Activated CD4-positive, alpha-beta T cell treated with anti-CD3 and anti-CD28 coated beads, Interleukin-2, Interleukin-4, amounts not matched to agents 100 ng/mL and 50 ng/mL, durations not matched to agents 16 hours and 8 hours (primary cell): ENCODE results near the gene BAK1.
"Not testable (repeated sequence)": the region's sequence is repeated elsewhere in the genome, so short reads cannot be mapped to it uniquely, and the experiment has no call there.

ENCODE experiments used
- DNase-seq: peaks from one replicate; pipeline ENCODE4 v3.0.0-alpha.2; 2020; ENCODE audit warnings: low spot score

BAK1 gene

DNA sequence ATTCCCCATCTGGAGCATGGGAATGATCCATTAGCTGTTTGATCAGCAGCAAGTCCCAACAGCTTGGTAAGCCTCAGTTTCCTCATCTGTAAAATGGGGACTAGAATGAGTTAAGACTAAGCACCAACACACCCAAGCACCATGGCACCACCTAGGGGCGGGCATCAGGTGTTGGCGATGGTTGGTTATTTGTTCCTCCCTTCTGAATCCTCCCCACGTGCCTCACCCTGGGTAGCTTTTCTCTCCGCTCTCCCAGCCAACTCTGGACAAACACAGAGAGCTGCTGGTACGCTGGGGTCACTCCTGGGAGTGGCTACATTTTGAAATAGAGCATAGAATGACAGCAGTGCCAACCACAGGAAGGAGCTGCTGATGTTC, 27.7 kb upstream of the BAK1 start:
- DNase-seq: peak; percentile 53

DNA sequence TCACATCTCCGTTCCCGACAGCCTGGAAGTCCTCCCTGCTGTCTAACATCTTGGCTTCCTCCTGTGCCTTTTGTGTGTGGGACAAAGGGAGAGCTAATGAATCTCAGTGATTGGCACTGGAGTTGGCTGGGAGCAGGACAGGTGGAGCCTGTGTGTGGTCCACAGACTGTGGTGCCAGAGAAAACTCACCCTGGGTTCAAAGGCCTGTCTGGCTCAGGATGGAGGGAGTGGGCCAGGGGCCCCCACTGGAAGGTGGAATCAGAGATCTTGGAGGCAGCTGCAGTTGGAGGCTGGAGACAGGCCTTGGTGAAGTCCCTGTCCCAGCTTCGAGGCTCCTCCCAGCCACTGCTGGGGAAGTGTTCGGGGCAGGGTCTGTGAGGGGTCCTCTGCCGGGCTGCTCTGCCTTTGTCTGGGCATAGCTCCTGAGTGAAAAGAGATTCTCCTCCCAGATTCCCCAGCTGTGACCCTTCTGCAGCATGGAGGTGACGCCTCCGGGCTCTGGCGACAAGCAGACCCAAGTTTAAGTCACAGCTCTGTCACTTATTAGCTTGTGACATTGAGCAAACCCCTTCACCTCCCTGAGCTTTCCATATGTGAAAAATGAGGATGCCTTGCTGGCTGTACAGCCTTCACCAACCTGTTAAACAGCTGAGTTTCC, 27.2 kb upstream of the BAK1 start:
- no peak for DNase-seq

DNA sequence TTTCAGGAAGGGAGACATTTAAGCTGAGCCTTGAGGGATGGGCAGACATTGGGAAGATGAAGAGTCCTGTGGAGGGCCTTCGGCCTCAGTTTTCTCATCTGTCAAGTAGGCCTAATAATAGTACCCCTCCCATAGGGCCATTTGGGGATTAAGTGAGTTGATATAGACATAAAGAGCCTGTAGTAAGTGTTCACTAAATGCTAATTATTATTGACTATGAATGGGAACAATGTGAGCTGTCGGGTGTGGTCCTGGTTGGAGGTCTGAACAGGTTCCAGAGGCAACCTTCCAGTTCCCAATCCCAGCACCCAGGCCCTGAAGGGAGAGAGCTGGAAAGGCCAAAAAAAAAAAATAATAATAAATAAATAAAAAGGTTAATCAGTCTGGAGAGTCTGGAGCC, 26.6 kb upstream of the BAK1 start:
- DNase-seq: no peak

DNA sequence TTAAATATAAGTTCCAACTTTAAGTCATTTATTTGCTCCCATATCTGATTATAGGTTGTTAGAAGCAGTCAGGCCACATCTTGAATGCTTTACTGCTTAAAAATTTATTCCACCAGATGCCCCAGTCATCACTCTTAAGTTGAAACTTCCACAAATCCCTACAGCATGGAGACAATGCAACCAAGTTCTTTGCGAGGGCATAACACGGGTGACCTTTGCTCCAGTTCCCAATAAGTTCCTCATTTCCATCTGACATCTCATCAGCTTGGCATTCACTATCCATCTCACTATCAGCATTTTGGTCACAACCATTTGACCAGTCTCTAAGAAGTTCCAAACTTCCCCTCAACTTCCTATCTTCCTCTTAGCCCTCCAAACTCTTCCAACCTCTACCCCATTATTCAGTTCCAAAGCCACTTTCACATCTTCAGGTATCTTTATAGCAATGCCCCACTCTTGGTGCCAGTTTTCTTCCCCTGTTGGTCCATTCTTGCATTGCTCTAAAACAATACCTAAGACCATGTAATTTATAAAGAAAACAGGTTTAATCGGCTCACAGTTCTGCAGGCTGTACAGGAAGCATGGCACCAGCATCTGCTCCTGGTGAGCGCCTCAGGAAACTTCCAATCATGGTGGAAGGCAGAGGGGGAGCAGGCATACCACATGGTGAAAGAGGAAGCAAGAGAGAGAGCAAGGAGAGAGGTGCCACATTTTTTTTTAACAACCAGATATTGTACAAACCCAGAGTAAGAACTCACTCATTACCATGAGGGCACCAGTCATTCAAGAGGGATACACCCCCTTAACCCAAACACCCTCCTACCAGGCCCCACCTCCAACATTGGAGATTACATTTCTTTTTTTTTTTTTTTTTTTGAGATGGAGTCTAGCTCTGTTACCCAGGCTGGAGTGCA, 25.1 kb upstream of the BAK1 start:
- no peak for DNase-seq

DNA sequence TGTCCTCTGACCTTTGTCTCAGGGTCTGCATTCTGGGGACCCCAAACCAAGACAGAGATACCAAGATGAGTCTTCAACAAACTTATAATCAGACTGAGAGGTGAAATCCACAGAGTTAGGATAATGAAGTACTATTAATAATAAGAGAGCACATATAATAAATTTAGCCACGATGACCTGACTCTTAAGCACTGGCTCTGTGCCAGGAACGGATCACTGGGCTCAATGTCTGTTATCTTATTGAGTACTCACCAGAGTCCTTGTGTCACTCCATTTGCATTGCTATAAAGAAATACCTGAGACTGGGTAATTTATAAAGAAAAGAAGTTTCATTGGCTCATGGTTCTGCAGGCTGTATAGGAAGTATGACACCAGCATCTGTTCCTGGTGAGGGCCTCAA, 22.1 kb upstream of the BAK1 start:
- DNase-seq: no peak

DNA sequence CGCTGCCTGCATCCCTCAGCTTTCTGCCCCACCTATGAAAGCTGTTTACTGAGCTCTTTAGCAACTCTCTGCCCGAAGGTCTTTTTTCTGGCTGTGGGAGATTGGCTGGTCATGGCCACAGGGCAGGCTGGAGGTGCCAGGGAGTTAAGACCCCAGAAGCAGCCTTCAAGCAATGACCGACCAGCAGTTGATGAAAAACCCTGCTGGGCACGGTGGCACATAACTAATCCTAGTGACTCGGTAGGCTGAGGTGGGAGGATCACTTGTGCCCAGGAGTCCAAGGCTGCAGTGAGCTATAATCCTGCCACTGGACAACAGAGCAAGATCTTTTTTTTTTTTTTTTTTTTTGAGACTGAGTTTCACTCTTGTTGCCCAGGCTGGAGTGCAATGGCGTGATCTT, 20.7 kb upstream of the BAK1 start:
- no peak for DNase-seq

DNA sequence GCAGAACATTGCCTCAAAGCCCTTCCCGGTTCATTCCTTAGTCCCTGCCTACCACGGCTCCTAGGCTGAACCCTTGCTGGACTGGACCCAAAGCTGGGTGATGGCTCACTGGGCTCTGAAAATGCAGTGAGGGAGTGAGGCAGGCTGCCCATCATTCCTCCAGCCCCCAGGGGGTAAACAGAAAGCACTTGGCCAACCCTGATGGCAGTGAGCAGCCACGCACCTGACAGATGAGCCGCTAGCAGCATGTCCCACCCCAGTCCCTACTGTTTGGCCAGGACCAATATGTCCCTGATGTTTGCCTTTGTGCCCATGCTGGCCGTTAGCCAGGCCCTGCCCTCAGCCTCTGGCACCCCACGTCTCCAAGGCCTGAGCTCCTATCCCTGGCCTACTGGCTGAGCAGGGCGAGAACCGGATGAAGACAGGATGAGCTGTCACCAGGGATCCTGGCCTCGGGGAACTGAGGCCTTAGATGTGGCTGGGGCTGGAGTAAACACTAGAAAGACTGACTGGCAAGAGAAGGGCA, 19.4 kb upstream of the BAK1 start:
- DNase-seq: no peak

DNA sequence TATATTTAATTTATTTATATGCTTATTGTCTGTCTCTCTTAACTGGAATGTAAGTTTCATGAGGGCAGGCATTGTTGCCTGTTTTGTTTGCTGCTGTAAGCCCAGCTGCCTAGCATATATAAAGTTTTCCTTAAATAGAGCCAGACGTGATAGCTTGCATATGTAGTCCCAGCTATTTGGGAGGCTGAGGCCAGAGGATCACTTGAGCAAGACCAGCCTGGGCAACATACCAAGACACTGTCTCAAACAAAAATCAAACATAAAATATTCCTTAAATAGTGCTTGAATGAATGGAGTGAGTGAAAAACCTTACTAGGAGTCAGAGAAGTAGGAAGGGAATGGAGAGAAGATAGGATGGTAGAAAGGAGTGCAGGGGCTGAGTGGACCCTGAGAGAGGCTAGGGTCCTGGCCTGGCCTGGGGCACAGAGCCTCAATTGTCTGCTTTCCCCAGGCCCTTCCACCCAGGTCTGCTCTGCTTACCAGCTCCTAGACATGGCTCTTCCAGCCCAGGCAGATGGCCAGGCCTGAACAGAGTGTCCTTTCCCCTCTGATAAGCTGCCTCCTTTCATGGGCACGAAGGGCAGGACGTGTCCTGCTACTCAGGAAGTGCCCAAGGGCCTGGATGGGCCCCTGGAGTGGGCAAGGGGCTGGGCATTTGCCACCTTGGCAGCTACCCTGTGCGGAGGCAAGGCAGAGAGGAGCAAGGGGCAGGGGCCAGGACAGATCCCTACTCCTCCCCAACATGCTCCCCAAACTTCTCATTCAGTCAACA, 17.7 kb upstream of the BAK1 start:
- no peak for DNase-seq

DNA sequence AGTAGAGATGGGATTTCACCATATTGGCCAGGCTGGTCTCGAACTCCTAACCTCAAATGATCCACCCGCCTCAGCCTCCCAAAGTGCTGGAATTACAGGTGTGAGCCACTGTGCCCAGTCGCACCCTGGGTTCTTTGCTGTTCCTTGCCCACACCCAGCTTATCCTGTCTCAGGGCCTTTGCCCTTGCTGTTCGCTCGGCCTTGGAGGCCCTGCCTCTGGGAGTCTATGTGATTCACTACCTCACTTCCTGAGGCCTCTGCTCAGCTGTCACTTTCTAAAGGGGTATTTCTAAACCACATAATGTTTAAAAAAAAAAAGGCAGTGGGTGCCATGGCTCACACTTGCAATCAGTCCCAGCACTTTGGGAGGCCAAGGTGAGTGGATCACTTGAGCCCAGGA, 16.8 kb upstream of the BAK1 start:
- not testable (repeated sequence) for DNase-seq

DNA sequence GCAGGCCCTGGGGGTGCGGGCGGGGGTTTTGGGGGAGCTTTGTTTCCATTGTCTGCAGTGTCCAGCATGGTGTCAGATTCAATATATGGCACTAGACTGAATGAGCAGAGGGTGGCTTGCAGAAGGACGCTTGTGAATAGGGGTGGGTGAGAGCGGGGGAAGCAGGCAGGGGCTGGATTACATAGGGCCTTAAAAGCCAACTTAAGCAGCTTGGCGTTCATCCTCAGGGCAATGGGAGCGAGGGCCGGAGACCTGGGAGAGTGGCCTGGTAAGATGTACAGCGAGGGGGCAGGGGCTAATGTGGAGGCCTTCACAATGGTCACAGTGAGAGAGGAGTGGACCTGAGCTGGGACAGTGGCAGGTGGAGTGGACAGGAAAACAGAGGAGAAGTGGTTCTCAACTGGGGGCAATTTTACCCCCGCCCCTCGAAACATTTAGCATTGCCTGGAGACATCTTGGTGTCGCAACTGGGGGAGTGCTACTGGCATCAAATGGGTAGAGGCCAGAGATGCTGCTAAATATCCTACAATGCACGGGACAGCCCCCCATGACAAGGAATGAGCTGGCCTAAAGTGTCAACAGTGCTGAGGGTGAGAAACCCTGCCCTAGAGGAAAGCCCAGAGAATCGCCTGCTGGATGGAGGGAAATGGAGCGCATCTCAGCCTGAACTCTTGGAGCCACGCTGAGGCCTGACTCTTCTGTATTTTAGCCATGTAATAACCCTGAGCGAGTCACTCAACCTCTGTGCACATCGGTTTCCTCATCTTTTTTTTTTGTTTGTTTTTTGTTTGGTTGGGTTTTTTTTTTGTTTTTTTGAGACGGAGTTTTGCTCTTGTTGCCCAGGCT, 15.1 kb upstream of the BAK1 start:
- no peak for DNase-seq

DNA sequence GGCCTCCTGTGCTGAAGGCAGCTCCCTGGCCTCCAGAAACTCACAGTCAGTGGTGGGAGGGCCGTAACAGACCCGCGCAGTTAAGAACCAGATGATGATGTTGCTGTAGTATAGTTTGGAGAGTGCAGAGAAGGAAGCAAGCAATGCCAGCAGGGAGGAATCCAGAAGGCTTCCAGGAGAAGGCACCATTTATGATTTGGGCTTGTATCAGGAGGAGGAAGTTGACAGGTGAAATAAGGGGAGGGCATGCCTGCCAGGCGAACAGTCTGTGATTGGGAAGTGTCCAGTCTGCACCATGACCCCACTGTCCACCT, 13.3 kb upstream of the BAK1 start:
- no peak for DNase-seq

DNA sequence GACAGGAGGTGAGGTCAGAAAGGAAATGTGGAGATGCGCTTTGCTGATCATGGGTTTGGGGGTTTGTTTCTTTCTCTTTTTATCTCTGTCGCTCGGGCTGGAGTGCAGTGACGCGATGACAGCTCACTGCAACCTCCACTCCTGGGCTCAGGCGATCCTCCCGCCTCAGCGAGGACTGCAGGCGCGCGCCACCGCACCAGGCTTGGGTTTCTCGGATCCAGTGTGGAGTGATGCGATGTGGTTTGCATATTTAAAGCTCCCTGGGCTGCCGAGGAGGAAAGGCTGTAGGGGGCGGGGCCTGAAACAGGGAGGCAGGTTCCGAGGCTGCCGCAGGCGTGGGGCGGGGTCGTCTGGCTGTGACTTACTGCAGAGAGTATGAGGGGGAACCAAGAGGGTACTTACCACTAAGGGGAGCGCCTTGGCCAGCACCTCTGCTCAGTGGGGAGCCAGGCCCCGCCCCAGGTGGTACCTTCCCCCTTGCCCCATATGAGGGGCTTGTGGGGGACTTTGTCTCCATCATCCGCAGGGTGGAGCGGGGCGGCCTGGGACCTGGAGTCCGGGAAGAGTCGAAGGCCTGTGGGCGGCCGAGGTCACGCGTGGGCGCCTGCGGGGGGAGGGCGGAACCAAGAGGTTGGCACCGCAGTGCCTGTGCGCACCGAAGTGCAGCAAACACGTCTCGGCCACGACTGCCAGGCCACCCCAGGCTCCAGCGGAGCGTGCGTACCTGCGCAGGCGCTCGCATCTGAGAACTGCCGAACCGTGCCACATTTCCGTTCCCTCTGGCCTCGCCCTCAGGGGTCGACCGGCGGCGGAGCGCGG, 12.7 kb upstream of the BAK1 start:
- DNase-seq: no peak

DNA sequence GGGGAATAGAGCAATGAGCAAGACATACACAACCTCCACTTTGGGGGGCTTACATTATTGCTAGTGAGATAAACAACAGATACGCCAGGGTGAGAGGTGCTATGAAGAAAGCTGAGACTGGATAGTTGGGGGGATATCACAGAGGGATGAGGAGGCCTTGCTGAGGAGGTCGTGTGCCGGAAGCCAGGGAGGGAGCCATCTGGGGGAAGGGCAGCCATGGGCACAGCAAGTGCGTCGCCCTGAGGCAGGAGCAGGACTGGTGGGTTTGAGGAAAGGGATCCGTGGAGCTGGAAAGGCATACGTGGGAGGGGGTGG, 12.2 kb upstream of the BAK1 start:
- DNase-seq: no peak

DNA sequence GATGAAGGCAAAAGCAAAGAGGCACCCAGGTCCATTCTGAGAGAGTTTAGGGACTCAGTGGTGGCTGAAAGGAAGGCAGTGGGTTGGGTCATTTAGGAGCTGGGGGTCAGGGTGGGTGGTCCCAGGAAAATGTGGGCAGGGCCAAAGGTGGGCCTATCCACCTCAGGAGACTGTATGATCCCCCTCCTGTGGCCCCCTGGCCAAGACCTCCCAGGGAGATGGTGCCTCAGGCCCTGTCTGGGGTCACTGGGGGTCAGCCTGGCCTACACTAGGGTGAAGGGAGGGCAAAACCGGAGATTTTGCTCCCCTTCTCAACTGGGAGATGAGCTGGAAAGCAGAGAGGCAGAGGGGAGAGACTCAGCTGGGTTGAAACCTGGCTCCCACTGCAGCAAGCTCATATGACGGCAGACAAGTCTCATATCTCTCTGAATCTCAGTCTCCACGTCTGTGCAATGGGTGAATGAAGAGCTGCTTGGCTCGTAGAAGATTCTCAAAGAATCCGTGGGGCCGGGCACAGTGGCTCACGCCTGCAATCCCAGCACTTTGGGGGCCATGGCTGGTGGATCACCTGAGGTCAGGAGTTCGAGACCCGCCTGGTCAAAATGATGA, 11.5 kb upstream of the BAK1 start:
- DNase-seq: no peak

DNA sequence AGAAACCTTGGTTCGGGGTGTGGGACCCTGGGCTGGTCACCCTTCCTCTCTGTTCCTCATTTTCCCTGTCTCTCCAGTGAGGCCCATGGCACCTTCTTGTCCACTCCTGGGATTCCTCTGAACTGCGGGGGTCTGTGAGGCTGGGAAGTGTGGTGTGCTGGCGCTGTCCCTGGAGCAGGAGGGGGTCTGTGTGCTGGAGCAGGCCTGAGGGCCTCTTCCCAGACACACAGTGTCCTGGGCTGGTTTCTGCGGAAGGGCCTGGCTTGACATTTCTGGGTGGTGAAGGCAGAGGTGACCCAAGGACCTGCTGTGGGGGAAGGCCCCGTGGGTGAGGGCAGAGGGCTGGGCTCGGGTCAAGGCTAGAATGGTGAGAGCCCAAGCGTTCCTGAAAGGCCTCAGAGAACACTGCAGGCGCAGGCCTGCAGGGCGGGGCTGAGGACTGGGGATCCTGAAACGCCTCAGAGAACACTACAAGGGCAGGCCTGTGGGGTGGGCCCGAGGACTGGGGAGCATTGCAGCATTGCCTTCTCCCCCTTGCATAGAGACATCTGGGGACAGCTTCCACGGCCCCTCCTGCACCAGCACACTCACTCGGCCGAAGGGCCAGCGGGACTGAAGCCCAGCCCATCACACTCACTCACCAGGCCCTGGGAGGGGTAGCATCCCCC, 10.6 kb upstream of the BAK1 start:
- no peak for DNase-seq

DNA sequence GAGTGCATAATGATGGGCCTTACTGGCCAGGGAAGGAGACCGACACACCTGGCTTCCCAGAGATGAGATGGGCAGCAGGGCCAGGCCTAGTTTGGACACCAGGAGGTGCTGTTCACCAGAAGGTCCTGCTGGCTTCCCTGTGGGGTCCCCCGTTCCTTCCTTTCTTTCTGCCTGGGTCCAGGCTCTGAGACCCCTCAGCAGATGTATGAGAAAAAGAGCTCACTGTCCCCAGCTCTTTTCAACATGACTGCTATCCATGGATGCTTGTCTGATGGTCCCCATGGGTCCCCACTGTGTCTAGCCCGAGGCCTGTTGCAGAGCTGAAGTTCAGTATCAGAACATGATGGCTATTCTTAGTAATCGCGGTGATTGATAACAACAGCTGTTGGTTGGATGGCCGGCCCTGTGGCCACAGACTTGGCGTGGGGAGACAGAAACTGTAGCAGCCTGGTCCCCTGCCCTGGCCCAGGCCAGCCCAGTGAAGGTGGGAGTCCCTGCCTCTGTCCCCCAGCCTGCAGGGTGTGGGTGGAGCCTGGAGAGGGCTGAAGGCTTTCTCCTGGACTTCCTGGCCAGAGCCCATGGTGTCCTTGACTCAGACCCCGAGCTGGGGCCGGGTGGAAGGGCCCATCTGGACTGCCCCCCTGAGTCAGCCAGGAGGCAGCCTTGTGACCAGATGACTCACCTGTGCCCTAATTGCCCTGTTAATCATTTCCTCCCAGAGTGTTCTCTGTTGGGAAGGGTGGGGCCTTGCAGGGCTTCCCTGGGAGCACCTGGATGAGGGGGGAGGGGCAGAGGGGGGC, 9.9 kb upstream of the BAK1 start:
- DNase-seq: no peak

DNA sequence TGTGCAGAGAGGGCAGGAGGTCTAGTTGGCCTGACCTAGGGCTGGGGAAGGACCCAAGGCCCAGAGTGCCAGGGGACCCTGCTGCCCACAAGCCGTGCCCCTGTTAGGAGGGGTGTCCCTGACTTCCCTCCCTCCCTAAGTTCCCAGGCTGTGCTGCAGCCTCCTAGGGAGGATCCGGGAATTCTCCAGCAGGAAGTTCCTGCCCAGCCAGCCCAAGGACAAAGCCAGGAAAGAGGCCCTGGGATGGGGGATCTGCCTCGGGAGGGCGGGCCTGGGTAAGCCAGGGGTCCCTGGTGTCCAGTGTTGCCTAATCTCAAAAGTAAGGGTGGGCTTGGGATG, 9.3 kb upstream of the BAK1 start:
- DNase-seq: no peak

DNA sequence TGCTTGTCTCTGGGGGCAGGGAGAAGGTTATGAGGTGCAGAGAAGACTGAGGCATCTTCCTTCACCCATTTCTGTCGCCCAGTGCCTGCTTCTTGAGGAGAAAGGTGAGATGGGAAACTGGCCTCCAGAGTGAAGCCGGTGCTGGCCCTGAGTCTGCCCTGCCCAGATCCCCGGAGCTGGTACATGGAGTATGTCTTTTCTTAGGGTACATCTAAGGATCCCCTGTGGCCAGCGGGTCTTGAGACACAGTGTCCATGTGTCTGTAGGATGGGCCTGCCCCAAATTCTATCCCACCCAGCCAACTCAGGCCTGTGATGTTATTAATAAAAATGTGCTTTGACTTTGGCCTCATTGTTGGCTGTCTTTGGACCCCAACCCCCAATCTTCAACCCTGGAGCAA, 8.8 kb upstream of the BAK1 start:
- DNase-seq: no peak

DNA sequence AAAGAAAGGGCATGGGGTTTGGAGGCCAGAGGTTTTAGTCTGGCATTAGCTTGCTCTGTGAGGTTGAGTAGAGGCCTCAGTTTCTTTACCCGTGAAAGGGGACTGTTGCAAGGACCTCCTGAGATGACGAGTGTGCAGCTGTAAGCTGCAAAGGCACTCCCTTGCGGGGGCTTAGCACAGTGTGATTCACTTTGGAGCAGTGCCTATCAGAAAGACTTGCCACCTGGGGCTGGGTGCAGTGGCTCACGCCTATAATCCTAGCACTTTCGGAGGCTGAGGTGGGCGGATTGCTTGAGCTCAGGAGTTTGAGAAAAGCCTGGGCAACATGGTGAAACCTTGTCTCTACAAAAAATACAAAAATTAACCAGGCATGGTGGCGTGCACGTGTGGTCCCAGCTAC, 7.5 kb upstream of the BAK1 start:
- DNase-seq: no peak
